Measurements from ENCODE around the gene KIF2C.
A peak's percentile ranks its signal among the peaks of the same experiment; 100 is the strongest.

DNA sequence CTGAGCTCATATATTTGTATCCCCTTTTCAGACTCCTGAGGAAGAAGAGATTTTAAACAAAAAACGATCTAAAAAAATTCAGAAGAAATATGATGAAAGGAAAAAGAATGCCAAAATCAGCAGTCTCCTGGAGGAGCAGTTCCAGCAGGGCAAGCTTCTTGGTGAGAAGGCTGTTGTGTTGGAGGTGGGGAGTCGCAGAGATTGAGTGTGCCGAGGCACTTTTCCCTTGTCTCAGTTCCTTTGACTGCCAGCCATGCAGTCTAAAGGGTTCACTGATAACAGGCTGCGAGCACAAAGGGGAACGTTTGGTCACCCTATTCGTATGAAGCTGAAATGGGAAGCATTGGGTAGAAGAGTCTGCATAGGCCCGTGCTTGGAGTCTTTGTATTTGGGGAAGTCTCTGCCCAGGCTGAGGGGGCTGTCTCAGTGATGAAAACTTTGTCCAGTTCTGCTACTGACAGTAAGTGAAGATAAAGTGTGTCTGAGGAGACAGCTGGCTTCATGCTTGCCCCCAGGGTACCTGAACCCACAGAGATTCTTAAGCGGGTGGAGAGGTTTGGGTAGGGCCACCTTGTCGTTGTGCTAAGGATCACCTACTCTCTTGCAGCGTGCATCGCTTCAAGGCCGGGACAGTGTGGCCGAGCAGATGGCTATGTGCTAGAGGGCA lies 38.5 kb downstream of the KIF2C start:
- TF ChIP-seq ZNF140 (CRISPR knock-in tag; IDR thresholded peaks at IDR 0.05) (no peak), ZNF699 (CRISPR knock-in tag; IDR thresholded peaks at IDR 0.05; ENCODE audit: insufficient replicate concordance) (no peak), CREB1 (IDR thresholded peaks at IDR 0.05) (no peak), CREB1 (CRISPR knock-in tag; IDR thresholded peaks at IDR 0.05) (no peak), CTCF (IDR thresholded peaks at IDR 0.05 in 2 of 3, conservative IDR thresholded peaks at IDR 0.05 in 1 of 3; ENCODE audit: insufficient read depth in 2 of 3, low read depth in 1 of 3, low read length in 3 of 3) (no peak), BHLHE40 (IDR thresholded peaks at IDR 0.05; ENCODE audit: low read length) (no peak), REST (IDR thresholded peaks at IDR 0.05; ENCODE audit: borderline replicate concordance) (no peak), REST (CRISPR knock-in tag; IDR thresholded peaks at IDR 0.05; ENCODE audit: low read depth) (no peak), POLR2A (conservative IDR thresholded peaks at IDR 0.05) (peak; percentile 14; the same call in 1 of the 2 replicates), SP2 (IDR thresholded peaks at IDR 0.05; ENCODE audit: extremely low read depth, low read depth, low read length, poor library complexity, severe bottlenecking) (no peak), EP300 (IDR thresholded peaks at IDR 0.05; ENCODE audit: low read length) (no peak), ZNF174 (CRISPR knock-in tag; IDR thresholded peaks at IDR 0.05) (no peak), RFX5 (IDR thresholded peaks at IDR 0.05; ENCODE audit: low read depth, low read length) (no peak)
- TF ChIP-seq, protein P1, sequence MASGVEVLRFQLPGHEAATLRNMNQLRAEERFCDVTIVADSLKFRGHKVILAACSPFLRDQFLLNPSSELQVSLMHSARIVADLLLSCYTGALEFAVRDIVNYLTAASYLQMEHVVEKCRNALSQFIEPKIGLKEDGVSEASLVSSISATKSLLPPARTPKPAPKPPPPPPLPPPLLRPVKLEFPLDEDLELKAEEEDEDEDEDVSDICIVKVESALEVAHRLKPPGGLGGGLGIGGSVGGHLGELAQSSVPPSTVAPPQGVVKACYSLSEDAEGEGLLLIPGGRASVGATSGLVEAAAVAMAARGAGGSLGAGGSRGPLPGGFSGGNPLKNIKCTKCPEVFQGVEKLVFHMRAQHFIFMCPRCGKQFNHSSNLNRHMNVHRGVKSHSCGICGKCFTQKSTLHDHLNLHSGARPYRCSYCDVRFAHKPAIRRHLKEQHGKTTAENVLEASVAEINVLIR (CRISPR knock-in tag; IDR thresholded peaks at IDR 0.05) = no peak

Data from K562 (cell line).